Liver (tissue), 9 donors: Measurements from ENCODE around the gene MAGI1. TPM values are rescaled to one million over a fixed set of nuclear protein-coding genes. Genes with fewer than 3 reads are reported as not detected.
"Not testable (repeated sequence)": the region's sequence is repeated elsewhere in the genome, so short reads cannot be mapped to it uniquely, and the experiment has no call there.

Experiments used
- DNase-seq: peaks from one replicate; pipeline ENCODE4 v3.0.0-alpha.2; 2017; ENCODE audit warnings: low spot score
- H3K27ac ChIP-seq, 2 donors: one replicate each; pipeline ENCODE4 v1.7.0; 2013; ENCODE audit warnings: inconsistent platforms in 2 of 2, low read length in 2 of 2, control low read depth in 1 of 2, low read depth in 1 of 2, mild to moderate bottlenecking in 1 of 2
- H3K27me3 ChIP-seq, 4 donors: one replicate each; pipeline versions ENCODE4 v1.6.1 to v1.7.0; 2013; ENCODE audit warnings: low read length in 3 of 4, inconsistent platforms in 1 of 4, mild to moderate bottlenecking in 1 of 4, moderate library complexity in 1 of 4; ENCODE audit not compliant: control insufficient read depth in 4 of 4, insufficient read depth in 4 of 4
- H3K36me3 ChIP-seq, 4 donors: one replicate each; pipeline versions ENCODE4 v1.6.1 to v1.7.0; 2013; ENCODE audit warnings: low read length in 3 of 4, mild to moderate bottlenecking in 3 of 4, low read depth in 1 of 4, moderate library complexity in 1 of 4; ENCODE audit not compliant: control insufficient read depth in 4 of 4, insufficient read depth in 3 of 4
- H3K4me1 ChIP-seq, 4 donors: one replicate each; pipeline versions ENCODE4 v1.6.1 to v1.7.0; 2013; ENCODE audit warnings: low read length in 3 of 4, mild to moderate bottlenecking in 3 of 4, moderate library complexity in 1 of 4; ENCODE audit not compliant: control insufficient read depth in 4 of 4, insufficient read depth in 4 of 4
- H3K4me3 ChIP-seq, 3 donors: one replicate each; pipeline versions ENCODE4 v1.6.1 to v1.7.0; 2013; ENCODE audit warnings: low read length in 3 of 3, control low read depth in 1 of 3, low read depth in 1 of 3, mild to moderate bottlenecking in 1 of 3
- H3K9ac ChIP-seq, 2 donors: one replicate each; pipeline ENCODE4 v1.7.0; 2013; ENCODE audit warnings: low read length in 2 of 2, mild to moderate bottlenecking in 2 of 2, moderate library complexity in 2 of 2, control low read depth in 1 of 2, low read depth in 1 of 2
- H3K9me3 ChIP-seq, 4 donors: one replicate each; pipeline versions ENCODE4 v1.6.1 to v1.7.0; 2013; ENCODE audit warnings: low read length in 3 of 4; ENCODE audit not compliant: control insufficient read depth in 4 of 4
- EGR1 ChIP-seq, 2 donors: IDR thresholded peaks; 2 replicates each; pipeline ENCODE4 v1.6.1; 2016 to 2018; ENCODE audit warnings: antibody characterized with exemption in 2 of 2, low read depth in 2 of 2
- FOXA1 ChIP-seq: IDR thresholded peaks from 2 replicates; pipeline ENCODE4 v1.6.1; 2016; ENCODE audit warnings: antibody characterized with exemption
- GABPA ChIP-seq, 2 donors: IDR thresholded peaks in 1 of 2; conservative IDR thresholded peaks in 1 of 2; 2 replicates each; pipeline ENCODE4 v1.6.1; 2016; ENCODE audit warnings: antibody characterized with exemption in 2 of 2, mild to moderate bottlenecking in 1 of 2, moderate library complexity in 1 of 2
- HNF4A ChIP-seq, 2 donors: conservative IDR thresholded peaks; 2 replicates each; pipeline ENCODE4 v1.6.1; 2016; ENCODE audit warnings: antibody characterized with exemption in 2 of 2, mild to moderate bottlenecking in 2 of 2
- HNF4G ChIP-seq: IDR thresholded peaks from 2 replicates; pipeline ENCODE4 v1.6.1; 2016; ENCODE audit warnings: antibody characterized with exemption
- JUND ChIP-seq, 2 donors: IDR thresholded peaks; 2 replicates each; pipeline ENCODE4 v1.6.1; 2016; ENCODE audit warnings: antibody characterized with exemption in 2 of 2
- NR2F2 ChIP-seq: IDR thresholded peaks from 2 replicates; pipeline ENCODE4 v1.6.1; 2016; ENCODE audit warnings: antibody characterized with exemption
- RAD21 ChIP-seq, 2 donors: IDR thresholded peaks; 2 replicates each; pipeline ENCODE4 v1.6.1; 2016; ENCODE audit warnings: antibody characterized with exemption in 2 of 2, mild to moderate bottlenecking in 2 of 2
- RXRA ChIP-seq, 2 donors: IDR thresholded peaks; 2 replicates each; pipeline ENCODE4 v1.6.1; 2017 to 2018; ENCODE audit warnings: antibody characterized with exemption in 2 of 2, mild to moderate bottlenecking in 1 of 2
- SP1 ChIP-seq: IDR thresholded peaks from 2 replicates; pipeline ENCODE4 v1.6.1; 2018; ENCODE audit warnings: antibody characterized with exemption, mild to moderate bottlenecking
- WGBS: extraction: QIAGEN DNeasy Blood & Tissue Kit; methylation state at CpG from one replicate; pipeline ENCODE4 v1.1.7; 2013; 5-methylcytosine and 5-hydroxymethylcytosine counted together
- polyA plus RNA-seq, 2 donors: library from polyadenylated mRNA; stranded (reverse) in 1 of 2; unstranded in 1 of 2; fragments of 200-250 nt in 1 of 2; fragments of >200 nt in 1 of 2; fragmentation: Nextera tagmentation in 1 of 2; extraction: Ambion mirVana in 1 of 2; gene quantifications; one replicate each; pipeline versions ENCODE4 v1.2.1 to v1.2.3, GENCODE V29; 2013 to 2015
- total RNA-seq, 2 donors: library from RNA; depleted of rRNA; stranded (reverse); fragments of >200 nt; gene quantifications; one replicate each; pipeline ENCODE4 v1.2.3, GENCODE V29; 2014
- TF ChIP-seq, protein P1 (sequence below): IDR thresholded peaks from 2 replicates; pipeline ENCODE4 v1.6.1; 2016; ENCODE audit warnings: antibody characterized with exemption, mild to moderate bottlenecking
- TF ChIP-seq, protein P2 (sequence below): IDR thresholded peaks from 2 replicates; pipeline ENCODE4 v1.6.1; 2016; ENCODE audit warnings: antibody characterized with exemption
- TF ChIP-seq, protein P3 (sequence below): IDR thresholded peaks from 2 replicates; pipeline ENCODE4 v1.6.1; 2016; ENCODE audit warnings: antibody characterized with exemption
- TF ChIP-seq, protein P4 (sequence below): fragments of 150-350 bp; IDR thresholded peaks from 2 replicates; pipeline ENCODE4 v1.5.1; 2017; ENCODE audit warnings: improper control_type of control experiment, low read depth, low read length; ENCODE audit not compliant: missing input control
- donor health status: healthy.
- donor health status: healthy.
- donor health status: healthy.
- donor health status: healthy.
- donor health status: healthy.

Gene MAGI1
- total and polyA plus RNA-seq, 4 donors: 9.6 to 68.8 (median 14.0) TPM

DNA sequence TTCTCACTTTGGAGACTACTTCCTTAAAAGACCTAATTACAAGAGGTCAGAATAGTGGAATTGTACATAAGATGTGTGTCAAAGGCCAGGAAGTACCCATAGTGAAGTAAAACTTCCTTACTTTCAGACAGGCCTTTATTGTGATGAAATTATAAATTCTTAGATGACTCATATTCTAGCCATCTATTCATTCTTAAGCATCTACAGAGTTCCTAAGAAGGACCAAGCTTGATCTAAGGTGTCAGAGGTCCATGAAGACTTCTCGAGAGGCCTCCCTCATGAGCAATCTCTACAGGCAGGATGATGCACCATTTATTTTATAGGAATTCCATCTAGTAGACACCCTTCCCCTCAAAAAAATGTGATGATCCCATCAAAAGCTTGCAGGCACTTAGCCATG lies 493.3 kb downstream of the MAGI1 start:
- no peak overlapping the region for H3K9ac ChIP-seq
- no peaks in the 10 kb centered on the region for H3K9me3 ChIP-seq
- no peak overlapping the region for H3K27ac ChIP-seq
- no peaks in the 10 kb centered on the region for H3K27me3 ChIP-seq
- TF ChIP-seq SP1: no peak
- TF ChIP-seq FOXA1: no peak
- TF ChIP-seq RAD21 (IDR thresholded peaks at IDR 0.05): no peak
- no peak for TF ChIP-seq HNF4G
- no peak for TF ChIP-seq RXRA (IDR thresholded peaks at IDR 0.05)
- TF ChIP-seq, protein P1, sequence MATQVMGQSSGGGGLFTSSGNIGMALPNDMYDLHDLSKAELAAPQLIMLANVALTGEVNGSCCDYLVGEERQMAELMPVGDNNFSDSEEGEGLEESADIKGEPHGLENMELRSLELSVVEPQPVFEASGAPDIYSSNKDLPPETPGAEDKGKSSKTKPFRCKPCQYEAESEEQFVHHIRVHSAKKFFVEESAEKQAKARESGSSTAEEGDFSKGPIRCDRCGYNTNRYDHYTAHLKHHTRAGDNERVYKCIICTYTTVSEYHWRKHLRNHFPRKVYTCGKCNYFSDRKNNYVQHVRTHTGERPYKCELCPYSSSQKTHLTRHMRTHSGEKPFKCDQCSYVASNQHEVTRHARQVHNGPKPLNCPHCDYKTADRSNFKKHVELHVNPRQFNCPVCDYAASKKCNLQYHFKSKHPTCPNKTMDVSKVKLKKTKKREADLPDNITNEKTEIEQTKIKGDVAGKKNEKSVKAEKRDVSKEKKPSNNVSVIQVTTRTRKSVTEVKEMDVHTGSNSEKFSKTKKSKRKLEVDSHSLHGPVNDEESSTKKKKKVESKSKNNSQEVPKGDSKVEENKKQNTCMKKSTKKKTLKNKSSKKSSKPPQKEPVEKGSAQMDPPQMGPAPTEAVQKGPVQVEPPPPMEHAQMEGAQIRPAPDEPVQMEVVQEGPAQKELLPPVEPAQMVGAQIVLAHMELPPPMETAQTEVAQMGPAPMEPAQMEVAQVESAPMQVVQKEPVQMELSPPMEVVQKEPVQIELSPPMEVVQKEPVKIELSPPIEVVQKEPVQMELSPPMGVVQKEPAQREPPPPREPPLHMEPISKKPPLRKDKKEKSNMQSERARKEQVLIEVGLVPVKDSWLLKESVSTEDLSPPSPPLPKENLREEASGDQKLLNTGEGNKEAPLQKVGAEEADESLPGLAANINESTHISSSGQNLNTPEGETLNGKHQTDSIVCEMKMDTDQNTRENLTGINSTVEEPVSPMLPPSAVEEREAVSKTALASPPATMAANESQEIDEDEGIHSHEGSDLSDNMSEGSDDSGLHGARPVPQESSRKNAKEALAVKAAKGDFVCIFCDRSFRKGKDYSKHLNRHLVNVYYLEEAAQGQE: no peak
- no peak for TF ChIP-seq JUND (IDR thresholded peaks at IDR 0.05)
- TF ChIP-seq, protein P2, sequence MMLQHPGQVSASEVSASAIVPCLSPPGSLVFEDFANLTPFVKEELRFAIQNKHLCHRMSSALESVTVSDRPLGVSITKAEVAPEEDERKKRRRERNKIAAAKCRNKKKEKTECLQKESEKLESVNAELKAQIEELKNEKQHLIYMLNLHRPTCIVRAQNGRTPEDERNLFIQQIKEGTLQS: no peak
- TF ChIP-seq GABPA (IDR thresholded peaks at IDR 0.05 in 1 of 2, conservative IDR thresholded peaks at IDR 0.05 in 1 of 2): no peak
- TF ChIP-seq EGR1 (IDR thresholded peaks at IDR 0.05; ENCODE audit: low read depth in 2 of 2): no peak
- TF ChIP-seq NR2F2: no peak
- no peak for TF ChIP-seq HNF4A (conservative IDR thresholded peaks at IDR 0.05)
- TF ChIP-seq, protein P3, sequence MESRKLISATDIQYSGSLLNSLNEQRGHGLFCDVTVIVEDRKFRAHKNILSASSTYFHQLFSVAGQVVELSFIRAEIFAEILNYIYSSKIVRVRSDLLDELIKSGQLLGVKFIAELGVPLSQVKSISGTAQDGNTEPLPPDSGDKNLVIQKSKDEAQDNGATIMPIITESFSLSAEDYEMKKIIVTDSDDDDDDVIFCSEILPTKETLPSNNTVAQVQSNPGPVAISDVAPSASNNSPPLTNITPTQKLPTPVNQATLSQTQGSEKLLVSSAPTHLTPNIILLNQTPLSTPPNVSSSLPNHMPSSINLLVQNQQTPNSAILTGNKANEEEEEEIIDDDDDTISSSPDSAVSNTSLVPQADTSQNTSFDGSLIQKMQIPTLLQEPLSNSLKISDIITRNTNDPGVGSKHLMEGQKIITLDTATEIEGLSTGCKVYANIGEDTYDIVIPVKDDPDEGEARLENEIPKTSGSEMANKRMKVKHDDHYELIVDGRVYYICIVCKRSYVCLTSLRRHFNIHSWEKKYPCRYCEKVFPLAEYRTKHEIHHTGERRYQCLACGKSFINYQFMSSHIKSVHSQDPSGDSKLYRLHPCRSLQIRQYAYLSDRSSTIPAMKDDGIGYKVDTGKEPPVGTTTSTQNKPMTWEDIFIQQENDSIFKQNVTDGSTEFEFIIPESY: no peak
- TF ChIP-seq, protein P4, sequence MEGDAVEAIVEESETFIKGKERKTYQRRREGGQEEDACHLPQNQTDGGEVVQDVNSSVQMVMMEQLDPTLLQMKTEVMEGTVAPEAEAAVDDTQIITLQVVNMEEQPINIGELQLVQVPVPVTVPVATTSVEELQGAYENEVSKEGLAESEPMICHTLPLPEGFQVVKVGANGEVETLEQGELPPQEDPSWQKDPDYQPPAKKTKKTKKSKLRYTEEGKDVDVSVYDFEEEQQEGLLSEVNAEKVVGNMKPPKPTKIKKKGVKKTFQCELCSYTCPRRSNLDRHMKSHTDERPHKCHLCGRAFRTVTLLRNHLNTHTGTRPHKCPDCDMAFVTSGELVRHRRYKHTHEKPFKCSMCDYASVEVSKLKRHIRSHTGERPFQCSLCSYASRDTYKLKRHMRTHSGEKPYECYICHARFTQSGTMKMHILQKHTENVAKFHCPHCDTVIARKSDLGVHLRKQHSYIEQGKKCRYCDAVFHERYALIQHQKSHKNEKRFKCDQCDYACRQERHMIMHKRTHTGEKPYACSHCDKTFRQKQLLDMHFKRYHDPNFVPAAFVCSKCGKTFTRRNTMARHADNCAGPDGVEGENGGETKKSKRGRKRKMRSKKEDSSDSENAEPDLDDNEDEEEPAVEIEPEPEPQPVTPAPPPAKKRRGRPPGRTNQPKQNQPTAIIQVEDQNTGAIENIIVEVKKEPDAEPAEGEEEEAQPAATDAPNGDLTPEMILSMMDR: no peak
- H3K36me3 ChIP-seq: no peaks in the 10 kb centered on the region
- H3K4me1 ChIP-seq: peaks cover 9 to 18% (median 11%) of the 10 kb centered on the region in 4 donors
- DNase-seq: no peak
- 99% methylated on average over 1 of the region's 1 CpG for WGBS
- no peak overlapping the region for H3K4me3 ChIP-seq

DNA sequence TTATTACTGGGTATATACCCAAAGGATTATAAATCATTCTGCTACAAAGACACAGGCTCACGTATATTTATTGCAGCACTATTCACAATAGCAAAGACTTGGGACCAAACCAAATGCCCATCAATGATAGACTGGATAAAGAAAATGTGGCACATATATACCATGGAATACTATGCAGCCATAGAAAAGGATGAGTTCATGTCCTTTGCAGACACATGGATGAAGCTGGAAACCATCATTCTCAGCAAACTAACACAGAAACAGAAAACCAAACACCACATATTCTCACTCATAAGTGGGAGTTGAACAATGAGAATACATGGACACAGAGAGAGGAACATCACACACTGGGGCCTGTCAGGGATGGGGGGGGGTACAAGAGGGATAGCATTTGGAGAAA lies 495.3 kb downstream of the MAGI1 start:
- H3K4me3 ChIP-seq, H3K9ac ChIP-seq, H3K36me3 ChIP-seq, H3K4me1 ChIP-seq, H3K9me3 ChIP-seq, DNase-seq, H3K27ac ChIP-seq, H3K27me3 ChIP-seq: not testable (repeated sequence)
- 93% methylated on average over 1 of the region's 1 CpG for WGBS
